ENCODE measurements around the gene SLC48A1. TPM values are rescaled to one million over a fixed set of nuclear protein-coding genes. Genes with fewer than 3 reads are reported as not detected.

Gene SLC48A1
- total RNA-seq, 1 experiment from 2014 or later = 20.0 TPM

- no peak overlapping the region for H3K27ac ChIP-seq (ENCODE audit: low read depth, low read length)
- no peak for TF ChIP-seq EZH2 (IDR thresholded peaks at IDR 0.05)
- TF ChIP-seq POLR2AphosphoS5 (IDR thresholded peaks at IDR 0.05; ENCODE audit: low read depth, low read length) = no peak
- no peak for TF ChIP-seq EZH2phosphoT487 (IDR thresholded peaks at IDR 0.05; ENCODE audit: borderline replicate concordance)
- no peak for TF ChIP-seq CTCF (IDR thresholded peaks at IDR 0.05 in 2 of 3, conservative IDR thresholded peaks at IDR 0.05 in 1 of 3; ENCODE audit: borderline replicate concordance in 1 of 3, insufficient read depth in 1 of 3, low read depth in 2 of 3, low read length in 2 of 3)
- no peak for TF ChIP-seq ZFX (IDR thresholded peaks at IDR 0.05)
- TF ChIP-seq SP1 (IDR thresholded peaks at IDR 0.05; ENCODE audit: low read depth) = no peak
- TF ChIP-seq SRF (IDR thresholded peaks at IDR 0.05; ENCODE audit: low read depth) = no peak
- TF ChIP-seq YY1 (IDR thresholded peaks at IDR 0.05; ENCODE audit: extremely low read depth, insufficient replicate concordance, low read depth, low read length) = no peak
- TF ChIP-seq POLR2A (IDR thresholded peaks at IDR 0.05; ENCODE audit: borderline replicate concordance, extremely low read depth, insufficient read depth, insufficient read length) = no peak
- TF ChIP-seq CEBPB (IDR thresholded peaks at IDR 0.05; ENCODE audit: low read depth) = no peak
- no peaks in the 10 kb centered on the region for H3K27me3 ChIP-seq (ENCODE audit: insufficient read depth, low read length)
- H2AFZ ChIP-seq (ENCODE audit: low read depth, low read length, poor library complexity, severe bottlenecking) = no peak overlapping the region
- no peak for ATAC-seq
- no peaks in the 10 kb centered on the region for H3K9me2 ChIP-seq (ENCODE audit: insufficient read depth)
- H3K4me1 ChIP-seq (ENCODE audit: control insufficient read depth in 1 of 2, insufficient read depth in 2 of 2, low read length in 2 of 2) = peaks cover 19 to 32% of the 10 kb centered on the region in 2 experiments
- H3K9ac ChIP-seq (ENCODE audit: low read length) = no peak overlapping the region
- BruUV-seq (replicated peaks) = no TSS peak
- ChIA-PET POLR2A (no interaction called here), RAD21 (ENCODE audit: low non-redundant PET in 1 of 2, low total read pairs in 2 of 2, uncharacterized antibody in 2 of 2, unreplicated experiment in 2 of 2) (no interaction called here), CTCF (no interaction called here)
- no peaks in the 10 kb centered on the region for H3K9me3 ChIP-seq (ENCODE audit: control insufficient read depth in 1 of 2, insufficient read depth in 1 of 2, low read depth in 1 of 2, low read length in 2 of 2)
- no peaks in the 10 kb centered on the region for H4K20me1 ChIP-seq (ENCODE audit: insufficient read depth)
- intact Hi-C loops (cut with micrococcal nuclease) = no loop called here
- no peaks in the 10 kb centered on the region for H3K36me3 ChIP-seq (ENCODE audit: control insufficient read depth in 1 of 2, insufficient read depth in 2 of 2, low read length in 2 of 2)
- H3K4me3 ChIP-seq (replicated peaks in 1 of 2; ENCODE audit: low read depth in 1 of 2, low read length in 2 of 2) = no peak overlapping the region
- DNase-seq (ENCODE audit: low read depth, low spot score) = no peak
- no peak overlapping the region for H3K4me2 ChIP-seq (ENCODE audit: low read length)
- H3K79me2 ChIP-seq (ENCODE audit: insufficient read depth, low read length) = no peaks in the 10 kb centered on the region
Measured at GRCh38 chr12:47748899-47749298, 24.1 kb upstream of the SLC48A1 start.
